ENCODE results near the gene KCNQ1. TPM values are rescaled to one million over a fixed set of nuclear protein-coding genes. Genes with fewer than 3 reads are reported as not detected.

The KCNQ1 gene
- total RNA-seq, 3 donors from 2014 or later: 15.5 to 44.7 (median 37.4) TPM

DNA sequence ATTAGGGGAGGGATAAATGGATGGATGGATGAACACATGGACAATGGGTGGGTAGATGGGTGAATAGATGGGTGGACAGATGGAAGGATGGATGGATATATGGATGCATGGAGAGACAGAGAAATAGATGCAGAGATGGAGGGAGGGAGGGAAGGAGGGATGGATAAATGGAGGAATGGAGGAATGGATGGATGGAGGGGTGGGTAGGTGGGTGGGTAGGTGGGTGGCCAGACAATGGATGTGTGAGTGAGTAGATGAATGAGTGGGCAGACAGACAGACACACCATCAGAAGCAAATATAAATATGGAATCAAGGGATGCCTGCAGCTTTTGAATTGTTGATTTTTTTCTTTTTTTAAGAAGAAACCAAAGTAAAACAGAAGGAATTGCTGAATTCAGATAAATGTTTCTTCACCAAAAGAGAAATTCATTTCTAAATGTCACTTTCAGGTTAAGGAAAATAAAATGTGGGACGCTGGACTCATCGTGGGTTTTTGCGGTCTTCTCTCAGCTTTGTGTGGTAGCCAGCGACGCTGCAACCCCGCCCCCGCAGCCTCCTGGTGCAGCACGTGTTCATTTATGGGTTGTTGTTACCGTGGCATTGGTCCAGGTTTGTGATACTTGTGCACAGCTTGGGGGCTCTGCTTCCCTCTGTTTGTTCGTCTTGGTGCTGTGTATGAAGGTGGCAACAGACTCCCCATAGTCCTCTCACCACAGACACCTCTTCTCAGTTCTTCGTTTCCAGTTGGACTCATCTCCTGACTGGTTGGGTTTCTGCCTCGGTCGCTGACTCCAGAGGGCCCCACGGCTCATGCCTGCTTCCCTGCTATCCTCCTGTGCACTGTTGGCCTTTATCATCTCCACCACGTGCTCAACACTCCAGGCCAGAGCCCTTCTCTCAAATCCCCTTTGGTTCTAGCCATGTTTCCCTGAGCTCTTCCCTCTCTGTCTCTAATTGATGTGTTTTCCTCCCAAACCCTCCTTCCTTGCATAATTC is 364.3 kb downstream of the KCNQ1 start:
- Histone ChIP-seq H3K4me1 (ENCODE audit: low read depth) (peaks cover 9% of the 10 kb centered on the region), H3K4me3 (no peak overlapping the region), H3K9me3 (no peaks in the 10 kb centered on the region), H3K36me3 (ENCODE audit: low read depth) (no peaks in the 10 kb centered on the region)
- intact Hi-C loops (cut with DNase I, micrococcal nuclease): no loop called here
- peak in 2 of 3 donors; percentile 15 to 23 for DNase-seq
- TF ChIP-seq, protein P1, sequence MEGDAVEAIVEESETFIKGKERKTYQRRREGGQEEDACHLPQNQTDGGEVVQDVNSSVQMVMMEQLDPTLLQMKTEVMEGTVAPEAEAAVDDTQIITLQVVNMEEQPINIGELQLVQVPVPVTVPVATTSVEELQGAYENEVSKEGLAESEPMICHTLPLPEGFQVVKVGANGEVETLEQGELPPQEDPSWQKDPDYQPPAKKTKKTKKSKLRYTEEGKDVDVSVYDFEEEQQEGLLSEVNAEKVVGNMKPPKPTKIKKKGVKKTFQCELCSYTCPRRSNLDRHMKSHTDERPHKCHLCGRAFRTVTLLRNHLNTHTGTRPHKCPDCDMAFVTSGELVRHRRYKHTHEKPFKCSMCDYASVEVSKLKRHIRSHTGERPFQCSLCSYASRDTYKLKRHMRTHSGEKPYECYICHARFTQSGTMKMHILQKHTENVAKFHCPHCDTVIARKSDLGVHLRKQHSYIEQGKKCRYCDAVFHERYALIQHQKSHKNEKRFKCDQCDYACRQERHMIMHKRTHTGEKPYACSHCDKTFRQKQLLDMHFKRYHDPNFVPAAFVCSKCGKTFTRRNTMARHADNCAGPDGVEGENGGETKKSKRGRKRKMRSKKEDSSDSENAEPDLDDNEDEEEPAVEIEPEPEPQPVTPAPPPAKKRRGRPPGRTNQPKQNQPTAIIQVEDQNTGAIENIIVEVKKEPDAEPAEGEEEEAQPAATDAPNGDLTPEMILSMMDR (IDR thresholded peaks at IDR 0.05): no peak
- ATAC-seq: no peak

DNA sequence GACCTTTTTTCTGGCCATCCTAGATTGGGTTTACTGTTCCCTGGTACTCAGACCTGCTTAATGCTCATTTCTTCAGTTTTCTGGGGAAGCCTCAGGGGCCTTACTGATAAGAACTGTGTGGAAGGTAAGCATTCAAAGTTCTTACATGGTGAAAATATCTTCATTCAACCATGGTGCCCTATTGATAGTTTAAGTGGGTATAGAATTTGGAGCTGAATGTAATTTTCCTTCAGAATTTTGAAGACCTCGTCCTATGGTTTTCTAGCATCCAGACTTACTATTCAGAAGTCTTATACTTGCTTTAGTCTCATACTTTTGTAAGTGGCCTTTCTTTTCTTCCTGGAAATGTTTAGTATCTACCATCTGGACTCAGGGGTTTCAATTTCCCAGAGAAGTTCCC is 365.0 kb downstream of the KCNQ1 start:
- intact Hi-C loops (cut with DNase I, micrococcal nuclease): no loop called here
- Histone ChIP-seq H3K4me1 (ENCODE audit: low read depth) (peaks cover 9% of the 10 kb centered on the region), H3K4me3 (no peak overlapping the region), H3K9me3 (no peaks in the 10 kb centered on the region), H3K36me3 (ENCODE audit: low read depth) (no peaks in the 10 kb centered on the region)
- TF ChIP-seq, protein P1 (IDR thresholded peaks at IDR 0.05): no peak
- no peak for DNase-seq
- no peak for ATAC-seq

DNA sequence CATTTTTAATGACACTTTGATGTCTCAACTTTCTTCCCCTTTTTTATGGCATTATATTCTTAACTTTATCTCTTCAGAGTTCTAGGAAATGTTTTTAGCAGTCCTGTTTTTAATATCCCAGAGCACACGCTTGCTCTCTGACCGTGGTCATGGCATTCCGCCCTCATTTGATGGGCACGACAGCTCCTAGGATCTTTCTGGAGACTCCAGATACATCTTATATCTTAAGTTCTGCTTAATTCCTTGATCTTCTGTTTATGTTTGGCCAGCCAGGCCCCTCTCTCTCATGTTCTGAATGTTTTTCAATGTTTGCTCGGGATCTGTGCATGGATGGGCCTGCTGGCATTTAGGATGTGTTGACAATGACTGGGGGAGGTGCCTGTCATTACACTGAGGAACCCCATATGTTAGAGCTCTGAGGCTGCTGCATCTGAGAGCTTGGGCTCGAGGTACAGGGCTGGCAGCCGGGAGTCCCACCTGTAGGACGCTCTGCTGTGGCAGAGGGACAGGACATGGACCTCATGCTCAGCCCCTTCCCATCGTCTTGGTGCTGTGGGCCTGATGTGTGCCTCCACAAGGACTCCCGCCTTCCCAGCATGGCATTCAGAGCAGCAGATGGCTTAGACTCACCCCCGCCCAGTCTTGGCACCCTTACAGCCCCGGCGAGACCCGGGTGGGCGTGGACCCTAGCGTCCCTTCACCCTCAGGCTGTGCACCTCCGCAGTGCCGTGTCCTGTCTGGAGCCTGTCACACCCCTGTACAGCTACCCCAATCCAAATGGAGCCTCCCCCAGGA is 365.8 kb downstream of the KCNQ1 start:
- ATAC-seq (no peak), DNase-seq (peak in 2 of 3 donors; percentile 20 to 44)
- intact Hi-C loops (cut with DNase I, micrococcal nuclease): no loop called here
- Histone ChIP-seq H3K9me3 (peaks cover 2% of the 10 kb centered on the region), H3K4me1 (ENCODE audit: low read depth) (peaks cover 9% of the 10 kb centered on the region), H3K4me3 (no peak overlapping the region), H3K36me3 (ENCODE audit: low read depth) (no peaks in the 10 kb centered on the region)
- TF ChIP-seq, protein P1 (IDR thresholded peaks at IDR 0.05): no peak

DNA sequence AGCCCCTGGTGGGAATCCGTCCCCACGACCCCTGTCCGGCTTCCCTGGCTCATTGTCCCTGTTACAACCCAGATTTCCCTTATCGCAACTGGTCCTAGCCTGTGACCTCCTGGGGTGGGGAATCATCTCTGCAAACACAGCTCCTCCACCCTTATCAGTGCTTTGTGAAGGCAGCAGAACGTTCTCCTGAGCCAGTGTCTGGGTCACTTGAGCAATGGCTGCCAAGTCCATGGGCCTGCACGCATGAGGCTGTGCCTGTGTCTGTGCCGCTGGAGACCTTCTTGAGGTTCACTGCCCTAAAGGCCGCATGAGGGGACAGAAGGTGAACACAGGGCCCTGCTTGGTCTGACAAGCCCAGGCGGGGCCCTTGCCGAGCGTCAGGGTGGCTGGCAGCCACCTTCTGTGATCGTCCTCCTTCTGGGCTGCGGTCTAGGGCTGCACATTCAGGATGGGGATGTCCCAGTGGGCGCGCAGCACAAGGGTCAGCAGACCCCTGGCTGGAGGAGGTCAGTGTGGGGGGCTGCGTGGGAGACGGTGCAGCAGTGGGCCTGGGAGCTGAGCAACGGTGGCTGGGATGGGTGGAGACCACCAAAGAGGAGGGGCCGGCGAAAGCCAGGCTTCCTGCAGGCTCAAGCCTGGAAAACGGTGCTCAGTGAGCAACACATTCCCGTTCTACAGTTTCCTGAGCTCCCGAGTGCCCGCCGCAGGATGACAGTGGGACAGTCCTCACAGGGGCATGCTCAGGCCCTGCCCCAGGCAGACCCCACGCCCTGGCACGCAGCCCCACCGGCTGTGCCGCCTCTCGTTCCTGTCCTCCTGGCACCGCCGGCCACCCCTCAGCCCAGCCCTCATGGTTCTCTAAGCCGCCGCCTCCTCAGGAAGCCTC is 366.6 kb downstream of the KCNQ1 start:
- ATAC-seq: no peak
- no peak overlapping the region for H3K4me3 ChIP-seq
- intact Hi-C loops (cut with DNase I, micrococcal nuclease): no loop called here

More for the DNA sequence above, 366.6 kb downstream of the KCNQ1 start:
- TF ChIP-seq, protein P1 (IDR thresholded peaks at IDR 0.05): no peak
- H3K4me1 ChIP-seq (ENCODE audit: low read depth): peaks cover 9% of the 10 kb centered on the region
- peak in 2 of 3 donors; percentile 19 to 44 for DNase-seq
- H3K36me3 ChIP-seq (ENCODE audit: low read depth): no peaks in the 10 kb centered on the region
- peaks cover 9% of the 10 kb centered on the region for H3K9me3 ChIP-seq
